ENCODE results near the gene WNT3. TPM values are rescaled to one million over a fixed set of nuclear protein-coding genes. Genes with fewer than 3 reads are reported as not detected.

WNT3 gene
- total RNA-seq, 1 experiment from 2014 or later = 5.5 TPM

- ChIA-PET CTCF (no interaction called here), POLR2A (no interaction called here), RAD21 (ENCODE audit: low non-redundant PET in 1 of 2, low total read pairs in 2 of 2, uncharacterized antibody in 2 of 2, unreplicated experiment in 2 of 2) (no interaction called here)
- Histone ChIP-seq H3K27ac (ENCODE audit: low read depth, low read length) (no peak within 1 kb of the TSS), H3K9me2 (ENCODE audit: insufficient read depth) (no peaks in the 10 kb centered on the region), H3K4me1 (ENCODE audit: control insufficient read depth in 1 of 2, insufficient read depth in 2 of 2, low read length in 2 of 2) (no peaks in the 10 kb centered on the region), H3K4me2 (ENCODE audit: low read length) (no peak within 1 kb of the TSS), H3K36me3 (ENCODE audit: control insufficient read depth in 1 of 2, insufficient read depth in 2 of 2, low read length in 2 of 2) (no peaks in the 10 kb centered on the region), H3K79me2 (ENCODE audit: insufficient read depth, low read length) (no peaks in the 10 kb centered on the region), H3K9me3 (ENCODE audit: control insufficient read depth in 1 of 2, insufficient read depth in 1 of 2, low read depth in 1 of 2, low read length in 2 of 2) (no peaks in the 10 kb centered on the region), H3K4me3 (replicated peaks in 1 of 2; ENCODE audit: low read depth in 1 of 2, low read length in 2 of 2) (no peak within 1 kb of the TSS), H3K27me3 (ENCODE audit: insufficient read depth, low read length) (no peaks in the 10 kb centered on the region), H2AFZ (ENCODE audit: low read depth, low read length, poor library complexity, severe bottlenecking) (no peak within 1 kb of the TSS), H3K9ac (ENCODE audit: low read length) (no peak within 1 kb of the TSS), H4K20me1 (ENCODE audit: insufficient read depth) (no peaks in the 10 kb centered on the region)
- TF ChIP-seq ZBTB33 (IDR thresholded peaks at IDR 0.05; ENCODE audit: extremely low read depth, insufficient replicate concordance, low read length) (no peak), CEBPB (IDR thresholded peaks at IDR 0.05; ENCODE audit: low read depth) (no peak), TCF7L2 (IDR thresholded peaks at IDR 0.05; ENCODE audit: borderline replicate concordance, extremely low read depth, insufficient read depth, insufficient read length) (no peak), POLR2A (IDR thresholded peaks at IDR 0.05; ENCODE audit: borderline replicate concordance, extremely low read depth, insufficient read depth, insufficient read length) (no peak), REST (IDR thresholded peaks at IDR 0.05; ENCODE audit: low read depth) (no peak), EGR1 (IDR thresholded peaks at IDR 0.05; ENCODE audit: low read depth) (no peak), CTCF (IDR thresholded peaks at IDR 0.05 in 2 of 3, conservative IDR thresholded peaks at IDR 0.05 in 1 of 3; ENCODE audit: borderline replicate concordance in 1 of 3, insufficient read depth in 1 of 3, low read depth in 2 of 3, low read length in 2 of 3) (no peak), EZH2 (IDR thresholded peaks at IDR 0.05) (no peak)
- ATAC-seq = no peak
- intact Hi-C loops (cut with micrococcal nuclease) = no loop called here
- no peak for DNase-seq (ENCODE audit: low read depth, low spot score)
- no TSS peak for BruUV-seq (replicated peaks)
Observed at GRCh38 chr17:46851029-46851741, 32.7 kb upstream of the WNT3 start, which contains the start of gene WNT9B. WNT9B (plus strand) TSS chr17:46851583; CDS start chr17:46851639, 56 bp downstream.

Measured in HCT116 (cell line).